GM23338 (cell line): ENCODE results near the gene ADAT3.

Experiments used
- CREB1 ChIP-seq: fragments of 250-450 bp; sonication (Bioruptor Pico); IDR thresholded peaks from 2 replicates; pipeline ENCODE4 v1.5.0; 2020; ENCODE audit warnings: low read depth, mild to moderate bottlenecking, moderate library complexity
- CTCF ChIP-seq, 2 experiments: fragments of 200-600 bp in 1 of 2; sonication (generic) in 1 of 2; conservative IDR thresholded peaks; 2 replicates each; pipeline versions ENCODE4 v1.5.1 to v1.6.1; 2016 to 2017; ENCODE audit warnings: antibody characterized with exemption in 2 of 2, low read depth in 2 of 2, mild to moderate bottlenecking in 2 of 2, moderate library complexity in 1 of 2
- EZH2 ChIP-seq: fragments of 200-600 bp; sonication (generic); IDR thresholded peaks from one replicate; pipeline ENCODE4 v1.8.0; 2017; ENCODE audit warnings: antibody characterized with exemption, mild to moderate bottlenecking, low read depth; ENCODE audit not compliant: unreplicated experiment
- EZH2phosphoT487 ChIP-seq: fragments of 200-600 bp; sonication (generic); IDR thresholded peaks from one replicate; pipeline ENCODE4 v1.8.1; 2018; ENCODE audit warnings: antibody characterized with exemption; ENCODE audit not compliant: unreplicated experiment
- JUNB ChIP-seq: IDR thresholded peaks from one replicate; pipeline ENCODE4 v1.6.1; 2016; ENCODE audit warnings: antibody characterized with exemption; ENCODE audit not compliant: unreplicated experiment
- POLR2AphosphoS5 ChIP-seq: IDR thresholded peaks from 2 replicates; pipeline ENCODE4 v1.6.1; 2016; ENCODE audit warnings: antibody characterized with exemption, low read depth
- REST ChIP-seq: IDR thresholded peaks from one replicate; pipeline ENCODE4 v1.6.1; 2018; ENCODE audit warnings: antibody characterized with exemption; ENCODE audit not compliant: unreplicated experiment
- STAT1 ChIP-seq: IDR thresholded peaks from one replicate; pipeline ENCODE4 v1.6.1; 2016; ENCODE audit warnings: antibody characterized with exemption; ENCODE audit not compliant: unreplicated experiment
- ZNF114 ChIP-seq: fragments of 250-450 bp; sonication (Bioruptor Pico); IDR thresholded peaks from 2 replicates; pipeline ENCODE4 v1.5.0; 2020; ENCODE audit warnings: mild to moderate bottlenecking, moderate library complexity

- TF ChIP-seq CTCF (conservative IDR thresholded peaks at IDR 0.05; ENCODE audit: low read depth in 2 of 2), result no peak
- no peak for TF ChIP-seq EZH2
- no peak for TF ChIP-seq JUNB
- TF ChIP-seq ZNF114 (CRISPR knock-in tag), result no peak
- TF ChIP-seq POLR2AphosphoS5, result no peak
- no peak for TF ChIP-seq REST
- TF ChIP-seq EZH2phosphoT487, result no peak
- TF ChIP-seq CREB1 (CRISPR knock-in tag), result no peak
- no peak for TF ChIP-seq STAT1
Observed at GRCh38 chr19:1936916-1937610, 31.9 kb downstream of the ADAT3 start.
